Large intestine (tissue), 3 donors: ENCODE measurements around the gene CCDC85B. TPM values are rescaled to one million over a fixed set of nuclear protein-coding genes. Genes with fewer than 3 reads are reported as not detected.

ENCODE experiments used
- DNase-seq, 2 donors: peaks; one replicate each; pipeline versions ENCODE4 v3.0.0 to v3.0.0-alpha.2; 2013
- H3K27ac ChIP-seq: one replicate; pipeline ENCODE4 v1.5.1; 2013; ENCODE audit warnings: low read length
- H3K27me3 ChIP-seq: 2 replicates; pipeline ENCODE4 v1.6.1; 2013; ENCODE audit warnings: low read length; ENCODE audit not compliant: control insufficient read depth, insufficient read depth
- H3K36me3 ChIP-seq: 2 replicates; pipeline ENCODE4 v1.6.1; 2013; ENCODE audit warnings: low read length; ENCODE audit not compliant: control insufficient read depth, insufficient read depth
- H3K4me1 ChIP-seq: one replicate; pipeline ENCODE4 v1.6.1; 2013; ENCODE audit warnings: low read length; ENCODE audit not compliant: control insufficient read depth, insufficient read depth
- H3K4me3 ChIP-seq: one replicate; pipeline ENCODE4 v1.5.1; 2013; ENCODE audit warnings: low read length
- H3K9me3 ChIP-seq: one replicate; pipeline ENCODE4 v1.6.1; 2013; ENCODE audit warnings: mild to moderate bottlenecking, low read depth, low read length, moderate library complexity; ENCODE audit not compliant: control insufficient read depth
- WGBS: methylation state at CpG from one replicate; pipeline ENCODE4 v1.1.5; 2013; ENCODE audit warnings: low lambda C conversion rate; ENCODE audit not compliant: insufficient coverage; 5-methylcytosine and 5-hydroxymethylcytosine counted together
- polyA plus RNA-seq: library from polyadenylated mRNA; unstranded; fragments of 120-200 nt; gene quantifications from one replicate; pipeline ENCODE4 v1.2.1, GENCODE V29; 2013

CCDC85B gene
- polyA plus RNA-seq, 1 donor = 10.9 TPM

DNA sequence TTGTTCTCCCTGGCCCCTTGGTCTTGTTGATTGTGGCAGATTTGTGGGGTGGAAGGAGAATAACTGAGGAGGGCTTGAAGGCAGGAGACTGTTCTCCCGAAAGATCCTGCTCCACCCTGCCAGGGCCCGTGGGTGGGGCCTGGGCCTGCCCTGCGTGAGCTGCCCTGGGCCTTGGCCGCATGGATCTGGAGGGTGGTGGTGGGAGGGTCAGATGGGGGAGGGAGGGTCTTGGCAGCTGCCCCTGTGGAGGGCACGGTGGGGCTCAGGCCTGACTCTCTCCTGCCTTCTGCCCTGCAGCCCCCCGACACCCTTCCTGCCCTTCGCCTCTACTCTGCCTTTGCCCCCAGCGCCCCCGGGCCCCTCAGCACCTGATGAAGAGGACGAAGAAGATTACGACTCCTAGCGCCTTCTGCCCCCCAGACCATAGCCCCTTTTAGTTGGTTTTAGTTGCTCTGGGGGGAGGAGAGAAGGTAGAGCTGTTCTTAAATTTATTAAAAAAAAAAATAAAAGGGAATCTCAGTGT lies 30.6 kb downstream of the CCDC85B start:
- Histone ChIP-seq H3K9me3 (peaks cover 5% of the 10 kb centered on the region), H3K4me1 (peaks cover 20% of the 10 kb centered on the region), H3K27me3 (no peaks in the 10 kb centered on the region), H3K4me3 (no peak overlapping the region), H3K27ac (no peak overlapping the region), H3K36me3 (peaks cover 24% of the 10 kb centered on the region)
- no CpG with 5 or more reads among the region's 12 CpGs for WGBS
- no peak for DNase-seq

DNA sequence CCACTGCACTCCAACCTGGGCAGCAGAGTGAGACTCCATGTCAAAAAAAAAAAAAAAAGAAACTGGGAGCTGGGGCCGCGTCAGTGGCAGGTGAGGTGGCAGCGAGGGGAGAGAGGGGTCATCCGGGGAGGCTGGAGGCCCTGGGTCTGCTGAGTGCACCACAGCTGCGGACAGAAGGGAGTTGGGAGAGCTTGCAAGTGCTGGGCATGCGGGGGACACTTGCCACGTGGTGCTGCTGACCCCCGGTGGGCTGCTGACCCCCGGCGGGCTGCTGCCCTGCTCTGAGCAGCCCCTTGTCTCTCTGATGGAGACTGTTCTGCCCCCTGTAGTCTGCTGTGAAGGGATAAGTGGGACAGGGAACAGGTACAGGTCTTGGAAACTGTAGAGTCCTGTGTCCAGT lies 31.4 kb downstream of the CCDC85B start:
- no CpG with 5 or more reads among the region's 10 CpGs for WGBS
- H3K9me3 ChIP-seq = peaks cover 5% of the 10 kb centered on the region

DNA sequence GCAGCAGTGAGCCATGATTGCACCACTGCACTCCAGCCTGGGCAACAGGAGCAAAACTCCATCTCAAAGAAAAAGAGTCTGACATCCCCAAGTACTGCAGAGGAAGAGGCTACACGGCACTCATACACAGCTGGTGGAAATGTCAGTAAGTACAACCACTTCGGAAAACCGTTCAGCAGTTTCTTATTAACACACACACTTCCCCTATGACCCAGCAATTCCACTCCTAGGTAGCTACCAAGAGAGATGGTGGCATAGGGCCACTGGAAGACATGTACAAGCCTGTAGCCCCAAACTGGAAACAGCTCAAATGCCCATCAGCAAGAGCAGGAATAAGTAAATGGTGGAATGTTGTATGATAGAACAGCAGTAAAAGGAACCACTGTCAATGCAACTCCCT lies 32.1 kb downstream of the CCDC85B start:
- no CpG with 5 or more reads among the region's 3 CpGs for WGBS
- Histone ChIP-seq H3K4me1 (peaks cover 16% of the 10 kb centered on the region), H3K36me3 (peaks cover 16% of the 10 kb centered on the region), H3K27me3 (no peaks in the 10 kb centered on the region), H3K4me3 (no peak overlapping the region), H3K27ac (no peak overlapping the region), H3K9me3 (peaks cover 5% of the 10 kb centered on the region)
- DNase-seq = no peak

More for the DNA sequence above, 31.4 kb downstream of the CCDC85B start:
- no peak overlapping the region for H3K27ac ChIP-seq
- H3K4me1 ChIP-seq = peaks cover 20% of the 10 kb centered on the region
- no peaks in the 10 kb centered on the region for H3K27me3 ChIP-seq
- H3K36me3 ChIP-seq = peaks cover 19% of the 10 kb centered on the region
- no peak for DNase-seq
- H3K4me3 ChIP-seq = no peak overlapping the region

DNA sequence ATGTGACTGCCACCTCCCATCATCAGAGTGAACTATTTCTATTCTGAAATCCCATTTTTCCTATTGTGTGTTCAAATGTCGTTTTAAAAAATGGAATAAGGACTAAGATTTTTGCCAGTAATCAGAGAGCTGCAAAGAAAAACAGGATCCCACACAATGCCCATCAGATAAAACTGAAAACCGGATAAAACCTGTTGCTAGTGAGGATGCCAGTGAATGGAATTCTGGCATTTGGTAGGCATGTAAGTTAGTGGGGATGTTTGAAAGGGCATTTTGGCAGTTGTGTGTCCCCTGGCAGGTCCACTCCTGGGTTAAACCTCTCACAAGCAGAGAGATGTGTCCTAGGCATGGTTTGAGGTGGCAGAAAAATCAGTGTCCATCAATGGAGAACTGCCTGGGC lies 34.9 kb downstream of the CCDC85B start:
- Histone ChIP-seq H3K36me3 (peaks cover 16% of the 10 kb centered on the region), H3K4me1 (peaks cover 6% of the 10 kb centered on the region), H3K27ac (no peak overlapping the region), H3K27me3 (no peaks in the 10 kb centered on the region), H3K9me3 (no peaks in the 10 kb centered on the region), H3K4me3 (no peak overlapping the region)
- no CpG with 5 or more reads among the region's 2 CpGs for WGBS
- no peak for DNase-seq

DNA sequence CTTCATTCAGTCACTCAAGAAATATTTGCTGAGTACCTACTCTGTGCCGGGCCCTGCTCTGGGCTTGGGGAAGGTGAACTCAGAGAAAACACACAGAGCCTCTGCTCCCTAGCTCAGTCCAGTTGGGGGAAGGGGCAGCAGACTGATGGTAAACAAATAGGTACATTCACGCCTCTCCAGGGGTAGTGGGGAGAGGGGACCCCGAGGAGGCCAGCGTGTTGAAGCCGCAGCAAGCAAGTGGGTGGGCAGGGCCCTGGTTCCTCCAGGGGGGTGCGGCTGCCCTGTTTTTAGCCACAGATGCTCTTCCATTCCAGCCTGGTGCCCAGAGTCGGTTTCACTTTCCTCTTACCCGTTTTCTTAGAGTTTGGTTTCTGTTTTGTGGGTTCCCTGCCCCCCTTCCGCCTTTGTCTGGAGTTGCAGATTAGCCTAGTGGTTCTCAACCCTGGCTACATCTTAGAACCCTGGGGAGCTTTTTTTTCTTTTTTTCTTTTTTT lies 37.5 kb downstream of the CCDC85B start:
- peaks cover 10% of the 10 kb centered on the region for H3K27me3 ChIP-seq
- H3K4me3 ChIP-seq = no peak overlapping the region
- no CpG with 5 or more reads among the region's 9 CpGs for WGBS
- H3K36me3 ChIP-seq = peaks cover under 1% of the 10 kb centered on the region
- H3K4me1 ChIP-seq = no peaks in the 10 kb centered on the region
- H3K27ac ChIP-seq = no peak overlapping the region
- no peaks in the 10 kb centered on the region for H3K9me3 ChIP-seq
- peak in 1 of 2 donors; percentile 27 for DNase-seq

DNA sequence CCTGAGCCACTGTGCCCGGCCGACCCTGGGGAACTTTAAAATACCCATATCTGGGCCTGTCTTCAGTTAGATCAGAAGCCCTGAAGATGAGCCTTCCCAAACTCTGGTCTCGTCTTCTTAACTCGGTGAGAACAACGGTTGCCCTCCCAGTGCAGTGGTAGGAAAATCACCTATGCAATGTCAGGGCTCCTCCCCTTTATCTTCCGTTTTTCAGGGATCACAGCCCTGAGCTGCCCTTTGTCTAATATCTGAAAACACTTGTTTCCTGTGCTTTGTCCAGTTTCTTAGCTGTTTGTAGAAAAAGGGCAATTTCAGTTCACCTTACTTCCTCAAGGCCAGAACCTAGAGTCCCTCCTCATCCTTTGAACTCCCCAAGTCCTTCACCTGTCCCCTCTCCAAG lies 38.2 kb downstream of the CCDC85B start:
- DNase-seq = no peak
- WGBS = 87% methylated on average over 3 of the region's 6 CpGs
- no peaks in the 10 kb centered on the region for H3K36me3 ChIP-seq
- H3K9me3 ChIP-seq = no peaks in the 10 kb centered on the region
- no peak overlapping the region for H3K4me3 ChIP-seq
- no peak overlapping the region for H3K27ac ChIP-seq
- H3K27me3 ChIP-seq = peaks cover 10% of the 10 kb centered on the region
- H3K4me1 ChIP-seq = no peaks in the 10 kb centered on the region

DNA sequence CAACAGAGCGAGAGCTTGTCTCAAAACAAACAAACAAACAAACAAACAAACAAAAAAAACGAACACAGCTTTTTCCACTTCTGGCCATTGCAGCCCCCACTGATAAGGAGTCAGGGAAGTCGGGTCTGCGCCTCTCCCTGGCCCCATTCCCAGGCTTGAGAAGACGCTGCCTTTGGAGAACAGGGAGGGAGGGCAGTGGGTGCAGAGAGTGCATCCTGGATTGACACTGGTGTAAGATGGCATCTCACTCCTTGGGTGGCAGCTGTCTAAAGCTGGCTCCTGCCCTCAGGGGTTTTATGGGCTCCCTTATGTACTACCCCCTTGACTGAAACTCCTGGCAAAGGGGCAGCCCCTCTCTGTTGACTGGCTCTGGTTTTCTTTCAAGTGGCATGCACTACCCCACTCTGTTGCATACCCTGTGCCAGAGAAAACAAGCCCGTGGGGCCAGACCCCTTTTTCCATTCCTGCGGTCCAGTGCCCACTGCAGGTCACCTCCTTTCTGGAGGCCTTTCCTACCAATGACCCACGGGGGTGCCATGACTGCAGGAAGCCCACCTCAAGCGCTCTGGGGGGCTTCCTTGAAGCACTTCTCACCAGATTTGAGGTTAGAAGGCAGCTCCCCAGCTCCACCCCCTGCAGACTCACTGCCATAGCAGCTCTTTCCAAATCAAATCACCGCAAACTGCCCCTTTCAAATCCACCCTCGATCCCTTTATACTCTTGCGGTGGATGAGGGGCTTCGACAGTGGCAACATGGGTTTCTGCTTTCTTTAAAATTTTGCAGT lies 41.5 kb downstream of the CCDC85B start:
- Histone ChIP-seq H3K27ac (no peak overlapping the region), H3K4me3 (no peak overlapping the region), H3K9me3 (no peaks in the 10 kb centered on the region), H3K27me3 (peaks cover 10% of the 10 kb centered on the region), H3K36me3 (no peaks in the 10 kb centered on the region), H3K4me1 (no peaks in the 10 kb centered on the region)
- no CpG with 5 or more reads among the region's 13 CpGs for WGBS
- no peak for DNase-seq

DNA sequence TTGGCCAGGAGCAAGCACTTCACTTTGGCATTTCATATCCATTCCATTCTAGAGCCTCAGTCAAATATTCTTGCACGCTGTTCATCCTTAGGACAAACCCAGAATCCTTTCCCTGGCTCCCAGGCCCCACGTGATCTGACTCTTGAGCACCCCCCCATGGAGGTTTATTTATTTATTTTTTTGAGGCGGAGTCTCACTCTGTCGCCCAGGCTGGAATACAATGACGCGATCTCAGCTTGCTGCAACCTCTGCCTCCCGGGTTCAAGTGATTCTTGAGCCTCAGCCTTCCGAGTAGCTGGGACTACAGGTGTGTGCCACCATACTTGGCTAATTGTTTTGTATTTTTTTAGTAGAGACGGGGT lies 42.1 kb downstream of the CCDC85B start:
- Histone ChIP-seq H3K4me3 (no peak overlapping the region), H3K9me3 (no peaks in the 10 kb centered on the region), H3K36me3 (no peaks in the 10 kb centered on the region), H3K27ac (no peak overlapping the region), H3K27me3 (peaks cover 10% of the 10 kb centered on the region), H3K4me1 (no peaks in the 10 kb centered on the region)
- 57% methylated on average over 1 of the region's 9 CpGs for WGBS
- no peak for DNase-seq

DNA sequence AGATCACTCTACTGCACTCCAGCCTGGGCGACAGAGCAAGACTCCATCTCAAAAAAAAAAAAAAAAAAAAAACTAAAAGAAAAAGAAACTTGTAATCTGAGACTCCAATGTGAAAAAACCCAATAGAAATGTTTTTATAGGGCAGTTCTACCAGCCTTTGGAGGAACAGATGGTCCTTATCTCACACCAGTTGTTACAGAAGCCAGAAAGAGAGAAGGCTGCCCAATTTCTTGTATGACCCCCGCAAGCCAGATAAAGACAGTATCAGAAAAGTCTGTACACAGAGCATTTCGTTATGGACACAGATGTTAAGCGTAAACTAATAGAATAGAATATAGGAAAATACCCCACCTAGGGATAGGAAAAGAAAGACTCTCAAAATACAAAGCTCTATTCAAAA lies 43.5 kb downstream of the CCDC85B start:
- H3K27me3 ChIP-seq = peaks cover 10% of the 10 kb centered on the region
- DNase-seq = no peak
- H3K4me3 ChIP-seq = no peak overlapping the region
- no peaks in the 10 kb centered on the region for H3K9me3 ChIP-seq
- no peaks in the 10 kb centered on the region for H3K4me1 ChIP-seq
- H3K27ac ChIP-seq = no peak overlapping the region
- 67% methylated on average over 3 of the region's 4 CpGs for WGBS
- no peaks in the 10 kb centered on the region for H3K36me3 ChIP-seq

DNA sequence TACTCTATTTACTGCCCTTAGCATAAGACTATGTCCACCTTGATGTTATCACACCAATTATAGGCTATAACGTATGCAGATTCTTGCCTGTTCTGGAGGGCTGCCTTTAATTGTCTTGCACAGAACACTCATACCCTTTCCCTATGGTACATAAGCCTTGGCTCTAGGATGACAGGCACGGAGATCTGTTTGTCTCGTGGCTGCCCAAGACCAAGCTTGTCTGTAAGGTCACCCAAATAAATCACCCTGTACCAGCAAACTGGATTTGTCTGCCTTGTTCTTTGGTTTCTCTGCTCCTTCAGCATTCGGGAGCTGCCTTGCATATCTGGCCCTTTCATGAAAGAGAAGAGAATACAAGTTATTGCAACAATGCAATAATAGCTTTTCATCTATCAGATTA lies 47.3 kb downstream of the CCDC85B start:
- H3K36me3 ChIP-seq = no peaks in the 10 kb centered on the region
- WGBS = 83% methylated on average over 2 of the region's 4 CpGs
- no peaks in the 10 kb centered on the region for H3K9me3 ChIP-seq
- H3K4me1 ChIP-seq = no peaks in the 10 kb centered on the region
- H3K27ac ChIP-seq = no peak overlapping the region
- peaks cover 7% of the 10 kb centered on the region for H3K27me3 ChIP-seq
- H3K4me3 ChIP-seq = no peak overlapping the region
- no peak for DNase-seq
